ENCODE measurements around the gene EPHB2. TPM values are rescaled to one million over a fixed set of nuclear protein-coding genes. Genes with fewer than 3 reads are reported as not detected.

Gene EPHB2
- total and polyA plus RNA-seq, 12 donors = 0.15 to 5.0 (median 0.85) TPM

DNA sequence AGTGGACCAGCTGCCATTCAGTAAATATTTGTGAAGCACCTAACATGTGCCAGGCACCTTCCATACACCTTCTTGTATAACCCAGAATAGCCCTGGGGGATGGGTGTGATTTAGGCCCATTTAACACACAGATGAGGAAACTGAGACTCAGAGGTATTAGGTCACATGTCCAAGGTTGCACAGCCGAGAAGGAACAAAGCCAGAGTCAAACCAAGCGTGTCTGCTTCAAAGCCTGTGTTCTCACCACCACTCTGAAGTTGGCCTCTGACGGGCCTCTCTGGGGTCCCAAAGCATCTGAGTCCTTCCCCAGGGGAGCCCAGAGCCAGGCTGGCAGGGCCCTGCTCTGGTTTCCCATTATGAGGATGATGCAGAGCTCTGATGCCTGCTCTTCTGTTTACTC, 196.9 kb downstream of the EPHB2 start:
- Histone ChIP-seq H3K4me1 (no peaks in the 10 kb centered on the region), H3K27me3 (peaks cover 0 to 6% (median 0%) of the 10 kb centered on the region in 7 donors), H3K36me3 (no peaks in the 10 kb centered on the region), H3K27ac (no peak overlapping the region), H3K9me3 (no peaks in the 10 kb centered on the region), H3K4me3 (no peak overlapping the region)
- TF ChIP-seq CTCF (IDR thresholded peaks at IDR 0.05) = no peak
- ATAC-seq (no peak), DNase-seq (no peak)
- intact Hi-C loops (cut with DNase I) = no loop called here
- 85 to 87% methylated on average over 3 of the region's 3 CpGs for WGBS, 2 donors

DNA sequence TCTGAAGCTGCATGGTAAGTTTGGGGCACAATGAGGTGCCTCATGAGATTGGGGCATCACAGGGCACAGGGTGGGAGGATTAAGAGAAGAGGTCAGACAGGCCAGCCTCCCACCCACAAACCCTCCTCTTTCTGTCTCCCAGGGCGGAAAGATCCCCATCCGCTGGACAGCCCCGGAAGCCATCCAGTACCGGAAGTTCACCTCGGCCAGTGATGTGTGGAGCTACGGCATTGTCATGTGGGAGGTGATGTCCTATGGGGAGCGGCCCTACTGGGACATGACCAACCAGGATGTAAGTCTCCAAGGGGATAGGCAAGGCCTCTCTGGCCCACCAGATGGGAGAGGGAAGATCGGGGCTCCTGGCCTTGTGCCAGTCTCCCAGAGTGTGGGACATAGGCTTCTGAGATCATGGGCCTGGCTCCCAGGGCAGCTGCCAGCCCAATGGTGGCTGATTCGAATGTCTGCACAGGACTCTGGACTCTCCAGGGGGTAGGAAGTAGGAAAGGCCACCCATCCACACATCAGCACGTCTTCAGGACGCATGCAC, 198.3 kb downstream of the EPHB2 start:
- no peaks in the 10 kb centered on the region for H3K9me3 ChIP-seq
- no peaks in the 10 kb centered on the region for H3K4me1 ChIP-seq
- DNase-seq = no peak
- no peaks in the 10 kb centered on the region for H3K36me3 ChIP-seq
- WGBS, 2 donors = 90% methylated on average over 11 of the region's 11 CpGs
- no peak for TF ChIP-seq CTCF (IDR thresholded peaks at IDR 0.05)
- H3K27me3 ChIP-seq = peaks cover 0 to 12% (median 0%) of the 10 kb centered on the region in 7 donors
- H3K27ac ChIP-seq = no peak overlapping the region
- H3K4me3 ChIP-seq = no peak overlapping the region
- intact Hi-C loops (cut with DNase I) = no loop called here
- no peak for ATAC-seq

DNA sequence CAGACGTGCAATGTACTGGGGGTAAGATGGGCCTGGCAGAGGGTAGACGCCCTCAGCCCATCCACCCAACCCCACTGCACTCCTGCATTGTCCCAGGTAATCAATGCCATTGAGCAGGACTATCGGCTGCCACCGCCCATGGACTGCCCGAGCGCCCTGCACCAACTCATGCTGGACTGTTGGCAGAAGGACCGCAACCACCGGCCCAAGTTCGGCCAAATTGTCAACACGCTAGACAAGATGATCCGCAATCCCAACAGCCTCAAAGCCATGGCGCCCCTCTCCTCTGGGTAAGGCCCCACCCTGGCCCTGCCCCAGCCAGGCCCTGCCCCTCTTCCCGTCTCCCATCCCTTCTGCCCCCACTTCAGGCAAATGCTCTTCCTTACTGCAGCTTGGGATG, 199.6 kb downstream of the EPHB2 start:
- WGBS, 2 donors = 91% methylated on average over 13 of the region's 13 CpGs
- DNase-seq = no peak
- ATAC-seq = no peak

DNA sequence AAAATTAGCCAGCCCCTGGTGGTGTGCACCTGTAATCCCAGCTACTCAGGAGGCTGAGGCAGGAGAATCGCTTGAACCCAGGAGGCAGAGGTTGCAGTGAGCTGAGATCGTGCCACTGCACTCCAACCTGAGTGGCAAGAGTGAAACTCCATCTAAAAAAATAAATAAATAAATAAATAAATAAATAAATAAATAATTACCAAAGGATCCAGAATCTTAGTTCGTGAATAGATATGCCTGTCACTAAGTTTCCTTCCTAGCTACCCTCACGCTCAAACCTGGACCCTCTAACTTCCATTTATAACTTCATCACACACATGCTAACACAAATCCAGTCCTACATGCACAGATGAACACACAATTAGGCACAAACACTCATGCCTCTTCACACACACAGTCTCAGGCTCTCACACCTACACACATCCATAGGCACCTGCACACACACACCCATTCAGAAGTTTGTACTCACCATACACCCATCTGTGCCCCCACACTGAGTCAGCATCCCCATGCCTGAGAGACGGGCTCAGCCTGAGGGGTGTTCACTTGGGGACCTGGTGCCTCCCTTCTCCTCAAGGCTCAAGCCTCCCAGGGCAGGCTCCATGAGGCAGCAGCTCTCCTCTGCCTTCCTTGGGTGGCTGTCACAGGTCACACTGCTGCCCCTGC, 200.5 kb downstream of the EPHB2 start:
- no peak for TF ChIP-seq CTCF (IDR thresholded peaks at IDR 0.05)
- no peaks in the 10 kb centered on the region for H3K9me3 ChIP-seq
- no peak overlapping the region for H3K27ac ChIP-seq
- intact Hi-C loops (cut with DNase I) = no loop called here
- no peak overlapping the region for H3K4me3 ChIP-seq
- H3K27me3 ChIP-seq = peaks cover 0 to 23% (median 5%) of the 10 kb centered on the region in 7 donors
- no peaks in the 10 kb centered on the region for H3K36me3 ChIP-seq
- ATAC-seq (no peak), DNase-seq (no peak)
- H3K4me1 ChIP-seq = no peaks in the 10 kb centered on the region
- WGBS, 2 donors = 90 to 92% methylated on average over 5 of the region's 5 CpGs

More for the DNA sequence above, 199.6 kb downstream of the EPHB2 start:
- Histone ChIP-seq H3K9me3 (no peaks in the 10 kb centered on the region), H3K4me3 (no peak overlapping the region), H3K27ac (no peak overlapping the region), H3K27me3 (peaks cover 0 to 19% (median 0%) of the 10 kb centered on the region in 7 donors), H3K36me3 (no peaks in the 10 kb centered on the region), H3K4me1 (no peaks in the 10 kb centered on the region)
- no peak for TF ChIP-seq CTCF (IDR thresholded peaks at IDR 0.05)
- intact Hi-C loops (cut with DNase I) = no loop called here
